ENCODE measurements around the gene INTS14. TPM values are rescaled to one million over a fixed set of nuclear protein-coding genes. Genes with fewer than 3 reads are reported as not detected.

The INTS14 gene
- total and polyA plus RNA-seq, 7 experiments from 2014 or later, result 16.0 to 38.3 (median 35.0) TPM

- H3K36me3 ChIP-seq (ENCODE audit: control insufficient read depth in 2 of 3, insufficient read depth in 3 of 3, low read length in 3 of 3), result peaks cover 6 to 36% (median 7%) of the 10 kb centered on the region in 3 experiments
- Mint-ChIP-seq H3K4me1 (peaks cover 8 to 28% (median 23%) of the 10 kb centered on the region in 7 donors), H3K9me3 (no peaks in the 10 kb centered on the region), H3K27ac (peak overlapping the region in 7 of 9 donors; percentile 69 to 84 (median 77)), H3K36me3 (peaks cover 12 to 67% (median 37%) of the 10 kb centered on the region in 5 donors), H3K4me3 (no peak overlapping the region), H3K27me3 (no peaks in the 10 kb centered on the region)
- intact Hi-C loops (cut with micrococcal nuclease), result no loop called here
- CTCF ChIA-PET, result no interaction called here
- H3K4me1 ChIP-seq (ENCODE audit: control insufficient read depth in 2 of 2, insufficient read depth in 2 of 2, low read length in 2 of 2), result peaks cover 10 to 20% of the 10 kb centered on the region in 2 donors
- DNase-seq, result no peak
- POLR2A ChIA-PET, result interaction anchor here (1.3 kb wide), 1 partner anchor 11 kb away, joined by 4 read pairs; no protein-coding TSS in a partner anchor
- H3K9me3 ChIP-seq (ENCODE audit: control insufficient read depth in 2 of 3, low read length in 3 of 3), result no peaks in the 10 kb centered on the region
- no peaks in the 10 kb centered on the region for H3K27me3 ChIP-seq (ENCODE audit: control insufficient read depth in 2 of 2, insufficient read depth in 2 of 2, low read length in 2 of 2)
- no peak for ATAC-seq
- H3K4me3 ChIP-seq (ENCODE audit: low read length), result no peak overlapping the region
- H3K27ac ChIP-seq (ENCODE audit: low read depth, low read length), result peak overlapping the region; percentile 56
Observed at GRCh38 chr15:65579762-65580161, 31.2 kb downstream of the INTS14 start.

DNA sequence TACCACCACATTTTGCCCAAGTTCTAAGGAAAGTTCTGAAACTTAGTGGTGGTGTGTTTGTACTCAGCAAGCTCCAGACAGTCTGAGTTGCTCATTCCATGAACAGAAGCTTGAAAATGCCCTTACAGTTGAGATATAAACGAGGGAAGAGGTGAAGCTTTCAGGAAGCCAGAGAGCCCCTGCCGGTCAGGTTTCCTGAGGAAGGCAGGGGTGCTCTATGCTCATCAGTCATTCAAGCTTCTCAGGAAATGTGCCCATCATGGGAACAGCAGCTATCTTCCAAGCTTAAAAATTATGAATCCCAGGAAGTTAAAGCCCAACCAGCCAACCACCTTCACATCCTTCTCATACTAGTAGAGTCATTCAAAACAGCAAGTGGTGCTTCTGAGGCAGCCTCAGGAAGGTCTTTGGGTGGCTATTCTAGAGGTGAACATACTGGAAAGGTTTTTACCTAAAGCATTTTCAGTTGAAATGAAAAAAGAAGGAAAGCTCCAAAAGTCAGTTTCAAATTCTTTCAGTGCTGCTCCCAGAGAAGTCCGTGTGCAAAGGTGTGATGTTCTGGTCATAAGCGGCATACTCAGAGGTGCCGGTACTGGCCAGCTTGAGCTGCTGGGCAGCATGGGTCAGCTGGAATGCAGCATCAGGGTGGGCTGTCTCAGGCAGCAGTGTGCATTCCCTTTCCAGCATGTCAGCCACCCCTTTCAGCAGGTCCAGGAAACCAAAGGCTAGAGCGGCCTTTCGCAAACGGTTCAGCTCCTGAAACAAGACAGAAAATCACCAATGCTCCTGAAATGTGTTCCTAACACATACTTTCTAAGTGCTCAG is 31.8 kb downstream of the INTS14 start:
- Mint-ChIP-seq H3K27me3 (no peaks in the 10 kb centered on the region), H3K36me3 (peaks cover 12 to 66% (median 31%) of the 10 kb centered on the region in 5 donors), H3K27ac (peak overlapping the region in 7 of 9 donors; percentile 23 to 77 (median 62)), H3K4me1 (peaks cover 6 to 22% (median 17%) of the 10 kb centered on the region in 7 donors), H3K4me3 (no peak overlapping the region), H3K9me3 (no peaks in the 10 kb centered on the region)
- ATAC-seq, result no peak
- Histone ChIP-seq H3K27me3 (ENCODE audit: control insufficient read depth in 2 of 2, insufficient read depth in 2 of 2, low read length in 2 of 2) (no peaks in the 10 kb centered on the region), H3K9me3 (ENCODE audit: control insufficient read depth in 2 of 3, low read length in 3 of 3) (no peaks in the 10 kb centered on the region), H3K4me1 (ENCODE audit: control insufficient read depth in 2 of 2, insufficient read depth in 2 of 2, low read length in 2 of 2) (peaks cover 4 to 14% of the 10 kb centered on the region in 2 donors), H3K4me3 (ENCODE audit: low read length) (no peak overlapping the region), H3K27ac (ENCODE audit: low read depth, low read length) (no peak overlapping the region), H3K36me3 (ENCODE audit: control insufficient read depth in 2 of 3, insufficient read depth in 3 of 3, low read length in 3 of 3) (peaks cover 0 to 41% (median 7%) of the 10 kb centered on the region in 3 experiments)
- intact Hi-C loops (cut with micrococcal nuclease), result no loop called here
- ChIA-PET CTCF (no interaction called here), POLR2A (interaction anchor here (1.3 kb wide), 1 partner anchor 12 kb away, joined by 4 read pairs; no protein-coding TSS in a partner anchor)
- DNase-seq, result no peak

DNA sequence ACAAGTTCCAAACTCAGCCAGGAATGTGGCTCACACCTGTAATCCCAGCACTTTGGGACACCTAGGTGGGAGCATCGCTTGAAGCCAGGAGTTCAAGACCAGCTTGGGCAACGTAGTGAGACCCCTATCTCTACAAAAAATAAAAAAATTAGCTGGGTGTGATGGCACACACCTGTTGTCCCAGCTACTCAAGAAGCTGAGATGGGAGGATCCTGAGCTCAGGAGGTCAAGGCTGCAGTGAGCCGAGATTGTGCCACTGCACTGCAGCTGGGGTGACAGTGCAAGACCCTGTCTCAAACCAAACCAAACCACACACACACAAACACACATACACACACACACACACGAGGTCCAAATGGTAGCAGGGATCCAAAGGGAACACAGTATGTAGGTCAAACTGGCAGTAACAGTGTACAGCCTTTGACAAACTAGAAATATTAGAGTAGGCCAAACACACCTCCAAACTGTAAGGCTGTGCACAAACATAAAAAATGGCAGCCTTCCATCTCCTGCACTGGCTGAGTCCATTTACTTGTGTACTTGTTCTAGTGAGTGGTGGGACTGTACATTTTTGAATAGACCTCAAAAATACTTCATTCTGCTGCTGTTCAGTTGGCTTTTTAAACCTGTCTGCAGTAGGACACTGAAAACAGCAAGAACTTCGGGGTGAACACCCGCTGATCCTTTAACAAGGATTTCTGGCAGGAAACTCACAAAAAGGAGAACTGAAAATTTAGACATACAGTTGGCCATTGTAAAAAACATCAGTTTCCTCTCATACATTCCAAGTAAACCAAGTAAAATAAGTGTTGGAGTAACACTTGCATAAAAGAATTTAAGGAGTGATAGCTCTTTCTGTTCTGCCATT is 33.6 kb downstream of the INTS14 start:
- Histone ChIP-seq H3K36me3 (ENCODE audit: control insufficient read depth in 2 of 3, insufficient read depth in 3 of 3, low read length in 3 of 3) (peaks cover 0 to 46% (median 7%) of the 10 kb centered on the region in 3 experiments), H3K9me3 (ENCODE audit: control insufficient read depth in 2 of 3, low read length in 3 of 3) (no peaks in the 10 kb centered on the region), H3K27ac (ENCODE audit: low read depth, low read length) (no peak overlapping the region), H3K4me3 (ENCODE audit: low read length) (no peak overlapping the region), H3K4me1 (ENCODE audit: control insufficient read depth in 2 of 2, insufficient read depth in 2 of 2, low read length in 2 of 2) (no peaks in the 10 kb centered on the region), H3K27me3 (ENCODE audit: control insufficient read depth in 2 of 2, insufficient read depth in 2 of 2, low read length in 2 of 2) (no peaks in the 10 kb centered on the region)
- H3K27me3 Mint-ChIP-seq, result no peaks in the 10 kb centered on the region
- peaks cover 0 to 6% (median 2%) of the 10 kb centered on the region in 7 donors for H3K4me1 Mint-ChIP-seq
- no peak for DNase-seq
- POLR2A ChIA-PET, result no interaction called here
- peak overlapping the region in 8 of 9 donors; percentile 12 to 62 (median 38) for H3K27ac Mint-ChIP-seq
- CTCF ChIA-PET, result no interaction called here
- no peaks in the 10 kb centered on the region for H3K9me3 Mint-ChIP-seq
- no peak overlapping the region for H3K4me3 Mint-ChIP-seq
- peaks cover 12 to 50% (median 23%) of the 10 kb centered on the region in 5 donors for H3K36me3 Mint-ChIP-seq
- ATAC-seq, result no peak
- intact Hi-C loops (cut with micrococcal nuclease), result no loop called here

- H3K27ac ChIP-seq (ENCODE audit: low read depth, low read length), result no peak overlapping the region
- ATAC-seq, result no peak
- peaks cover 0 to 5% (median 0%) of the 10 kb centered on the region in 7 donors for H3K4me1 Mint-ChIP-seq
- no peaks in the 10 kb centered on the region for H3K27me3 ChIP-seq (ENCODE audit: control insufficient read depth in 2 of 2, insufficient read depth in 2 of 2, low read length in 2 of 2)
- peaks cover 5 to 43% (median 16%) of the 10 kb centered on the region in 5 donors for H3K36me3 Mint-ChIP-seq
- no peak overlapping the region for H3K4me3 ChIP-seq (ENCODE audit: low read length)
- POLR2A ChIA-PET, result no interaction called here
- no peak for DNase-seq
- H3K9me3 ChIP-seq (ENCODE audit: control insufficient read depth in 2 of 3, low read length in 3 of 3), result no peaks in the 10 kb centered on the region
- peak overlapping the region in 5 of 9 donors; percentile 1 to 23 (median 15) for H3K27ac Mint-ChIP-seq
- peaks cover 0 to 48% (median 7%) of the 10 kb centered on the region in 3 experiments for H3K36me3 ChIP-seq (ENCODE audit: control insufficient read depth in 2 of 3, insufficient read depth in 3 of 3, low read length in 3 of 3)
- no peaks in the 10 kb centered on the region for H3K4me1 ChIP-seq (ENCODE audit: control insufficient read depth in 2 of 2, insufficient read depth in 2 of 2, low read length in 2 of 2)
- CTCF ChIA-PET, result no interaction called here
- H3K4me3 Mint-ChIP-seq, result no peak overlapping the region
- H3K27me3 Mint-ChIP-seq, result no peaks in the 10 kb centered on the region
- H3K9me3 Mint-ChIP-seq, result no peaks in the 10 kb centered on the region
- intact Hi-C loops (cut with micrococcal nuclease), result no loop called here
Observed at GRCh38 chr15:65576664-65577063, 34.3 kb downstream of the INTS14 start.

- H3K27me3 ChIP-seq (ENCODE audit: control insufficient read depth in 2 of 2, insufficient read depth in 2 of 2, low read length in 2 of 2), result no peaks in the 10 kb centered on the region
- DNase-seq (no peak), ATAC-seq (no peak)
- H3K27ac ChIP-seq (ENCODE audit: low read depth, low read length), result no peak overlapping the region
- H3K9me3 Mint-ChIP-seq, result no peaks in the 10 kb centered on the region
- CTCF ChIA-PET, result no interaction called here
- intact Hi-C loops (cut with micrococcal nuclease), result no loop called here
- H3K9me3 ChIP-seq (ENCODE audit: control insufficient read depth in 2 of 3, low read length in 3 of 3), result no peaks in the 10 kb centered on the region
- POLR2A ChIA-PET, result interaction anchor here (0.8 to 1.0 kb wide), 2 partner anchors 19 to 23 kb away, joined by 3 to 4 read pairs; no protein-coding TSS in a partner anchor
- peaks cover 0 to 35% (median 3%) of the 10 kb centered on the region in 3 experiments for H3K36me3 ChIP-seq (ENCODE audit: control insufficient read depth in 2 of 3, insufficient read depth in 3 of 3, low read length in 3 of 3)
- no peaks in the 10 kb centered on the region for H3K27me3 Mint-ChIP-seq
- no peak overlapping the region for H3K4me3 ChIP-seq (ENCODE audit: low read length)
- no peaks in the 10 kb centered on the region for H3K4me1 Mint-ChIP-seq
- H3K36me3 Mint-ChIP-seq, result peaks cover 0 to 40% (median 20%) of the 10 kb centered on the region in 5 donors
- no peak overlapping the region for H3K27ac Mint-ChIP-seq
- no peak overlapping the region for H3K4me3 Mint-ChIP-seq
- no peaks in the 10 kb centered on the region for H3K4me1 ChIP-seq (ENCODE audit: control insufficient read depth in 2 of 2, insufficient read depth in 2 of 2, low read length in 2 of 2)
Observed at GRCh38 chr15:65571971-65572370, 39.0 kb downstream of the INTS14 start.

DNA sequence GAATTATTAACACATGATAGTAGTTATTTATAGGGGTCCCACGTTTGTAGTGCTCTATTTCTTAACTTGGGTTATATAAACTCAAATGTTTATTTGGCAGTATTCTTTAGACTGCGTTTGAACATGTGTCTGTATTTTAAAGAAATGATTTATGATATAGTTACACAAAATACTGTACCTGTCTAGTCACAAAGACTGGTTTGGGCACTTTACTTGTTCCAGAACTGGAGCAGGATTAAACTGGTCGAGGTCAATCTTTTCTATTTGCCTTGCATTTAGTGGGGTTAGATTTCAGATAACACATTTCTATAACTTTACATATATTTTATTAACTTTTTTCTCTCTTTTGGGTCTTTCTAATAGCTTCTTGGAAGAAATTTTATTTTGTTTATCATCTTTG is 41.2 kb downstream of the INTS14 start:
- H3K4me3 ChIP-seq (ENCODE audit: low read length), result no peak overlapping the region
- H3K36me3 Mint-ChIP-seq, result peaks cover 6 to 47% (median 24%) of the 10 kb centered on the region in 5 donors
- H3K27ac Mint-ChIP-seq, result no peak overlapping the region
- no peaks in the 10 kb centered on the region for H3K27me3 Mint-ChIP-seq
- peaks cover 0 to 35% (median 3%) of the 10 kb centered on the region in 3 experiments for H3K36me3 ChIP-seq (ENCODE audit: control insufficient read depth in 2 of 3, insufficient read depth in 3 of 3, low read length in 3 of 3)
- no peak for ATAC-seq
- H3K4me3 Mint-ChIP-seq, result no peak overlapping the region
- H3K27ac ChIP-seq (ENCODE audit: low read depth, low read length), result no peak overlapping the region
- no peaks in the 10 kb centered on the region for H3K4me1 ChIP-seq (ENCODE audit: control insufficient read depth in 2 of 2, insufficient read depth in 2 of 2, low read length in 2 of 2)
- no peaks in the 10 kb centered on the region for H3K4me1 Mint-ChIP-seq
- CTCF ChIA-PET, result interaction anchor here (0.6 kb wide), 1 partner anchor 9 kb away, joined by 6 read pairs; no protein-coding TSS in a partner anchor
- no peak for DNase-seq
- H3K9me3 ChIP-seq (ENCODE audit: control insufficient read depth in 2 of 3, low read length in 3 of 3), result no peaks in the 10 kb centered on the region
- POLR2A ChIA-PET, result interaction anchor here (0.6 kb wide), 1 partner anchor 23 kb away, joined by 3 read pairs; no protein-coding TSS in a partner anchor
- H3K9me3 Mint-ChIP-seq, result no peaks in the 10 kb centered on the region
- intact Hi-C loops (cut with micrococcal nuclease), result no loop called here
- H3K27me3 ChIP-seq (ENCODE audit: control insufficient read depth in 2 of 2, insufficient read depth in 2 of 2, low read length in 2 of 2), result no peaks in the 10 kb centered on the region

Measured in naive thymus-derived CD4-positive, alpha-beta T cell (primary cell).